ENCODE data around the gene ATP2C2.

GRCh38 chr16:84449156-84450140, 81.1 kb downstream of the ATP2C2 start:
- no peak for TF ChIP-seq CTBP2 (IDR thresholded peaks at IDR 0.05; ENCODE audit: borderline replicate concordance, insufficient read depth, insufficient read length, low read length)
- TF ChIP-seq SUZ12 (IDR thresholded peaks at IDR 0.05; ENCODE audit: low read length), result no peak
- no peak for TF ChIP-seq JUN (IDR thresholded peaks at IDR 0.05; ENCODE audit: low read depth, low read length)

Measured in H1 (cell line).